Endothelial cell (in vitro differentiated cells): Measurements from ENCODE around the gene TAF10. TPM values are rescaled to one million over a fixed set of nuclear protein-coding genes. Genes with fewer than 3 reads are reported as not detected.

ENCODE experiments used
- DNase-seq: peaks from one replicate; pipeline ENCODE4 v3.0.0; 2021; ENCODE audit warnings: low spot score
- H3K27ac Mint-ChIP-seq: one replicate; pipeline ENCODE4 v1.8.0; 2021; ENCODE audit warnings: mixed read lengths, inconsistent platforms; ENCODE audit not compliant: unreplicated experiment
- H3K27me3 Mint-ChIP-seq: one replicate; pipeline ENCODE4 v1.8.0; 2021; ENCODE audit warnings: mild to moderate bottlenecking, moderate library complexity, mixed read lengths, inconsistent platforms; ENCODE audit not compliant: unreplicated experiment
- H3K36me3 Mint-ChIP-seq: one replicate; pipeline ENCODE4 v1.8.0; 2021; ENCODE audit warnings: mild to moderate bottlenecking, low read depth, mixed read lengths, inconsistent platforms; ENCODE audit not compliant: unreplicated experiment
- H3K4me1 Mint-ChIP-seq: one replicate; pipeline ENCODE4 v1.8.0; 2021; ENCODE audit warnings: mild to moderate bottlenecking, mixed read lengths, inconsistent platforms; ENCODE audit not compliant: unreplicated experiment
- H3K4me3 Mint-ChIP-seq: one replicate; pipeline ENCODE4 v1.8.0; 2021; ENCODE audit warnings: mild to moderate bottlenecking, mixed read lengths, inconsistent platforms; ENCODE audit not compliant: unreplicated experiment
- H3K9me3 Mint-ChIP-seq: one replicate; pipeline ENCODE4 v1.8.0; 2021; ENCODE audit warnings: mixed read lengths, inconsistent platforms; ENCODE audit not compliant: unreplicated experiment
- total RNA-seq: library from RNA; stranded (reverse); fragmentation: NEBNext Ultra II Directional; extraction: Animal tissue kit (Norgen Biotek cat#: 25700); gene quantifications from one replicate; pipeline ENCODE4 v1.2.1, GENCODE V29; 2021; ENCODE audit not compliant: unreplicated experiment
- TF ChIP-seq, protein P1 (sequence below): fragments of 200-600 bp; sonication (generic); IDR thresholded peaks from one replicate; pipeline ENCODE4 v1.5.0; 2021; ENCODE audit warnings: antibody characterized with exemption; ENCODE audit not compliant: unreplicated experiment

TAF10 gene
- total RNA-seq, 1 donor from 2014 or later = 62.2 TPM

GRCh38 chr11:6570691-6571427 lies 41.2 kb downstream of the TAF10 start:
- Mint-ChIP-seq H3K4me3 (no peak overlapping the region), H3K4me1 (peaks cover 5% of the 10 kb centered on the region), H3K27ac (no peak overlapping the region), H3K9me3 (no peaks in the 10 kb centered on the region), H3K27me3 (peaks cover 9% of the 10 kb centered on the region), H3K36me3 (peaks cover 9% of the 10 kb centered on the region)
- DNase-seq = no peak
- TF ChIP-seq, protein P1, sequence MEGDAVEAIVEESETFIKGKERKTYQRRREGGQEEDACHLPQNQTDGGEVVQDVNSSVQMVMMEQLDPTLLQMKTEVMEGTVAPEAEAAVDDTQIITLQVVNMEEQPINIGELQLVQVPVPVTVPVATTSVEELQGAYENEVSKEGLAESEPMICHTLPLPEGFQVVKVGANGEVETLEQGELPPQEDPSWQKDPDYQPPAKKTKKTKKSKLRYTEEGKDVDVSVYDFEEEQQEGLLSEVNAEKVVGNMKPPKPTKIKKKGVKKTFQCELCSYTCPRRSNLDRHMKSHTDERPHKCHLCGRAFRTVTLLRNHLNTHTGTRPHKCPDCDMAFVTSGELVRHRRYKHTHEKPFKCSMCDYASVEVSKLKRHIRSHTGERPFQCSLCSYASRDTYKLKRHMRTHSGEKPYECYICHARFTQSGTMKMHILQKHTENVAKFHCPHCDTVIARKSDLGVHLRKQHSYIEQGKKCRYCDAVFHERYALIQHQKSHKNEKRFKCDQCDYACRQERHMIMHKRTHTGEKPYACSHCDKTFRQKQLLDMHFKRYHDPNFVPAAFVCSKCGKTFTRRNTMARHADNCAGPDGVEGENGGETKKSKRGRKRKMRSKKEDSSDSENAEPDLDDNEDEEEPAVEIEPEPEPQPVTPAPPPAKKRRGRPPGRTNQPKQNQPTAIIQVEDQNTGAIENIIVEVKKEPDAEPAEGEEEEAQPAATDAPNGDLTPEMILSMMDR = no peak

DNA sequence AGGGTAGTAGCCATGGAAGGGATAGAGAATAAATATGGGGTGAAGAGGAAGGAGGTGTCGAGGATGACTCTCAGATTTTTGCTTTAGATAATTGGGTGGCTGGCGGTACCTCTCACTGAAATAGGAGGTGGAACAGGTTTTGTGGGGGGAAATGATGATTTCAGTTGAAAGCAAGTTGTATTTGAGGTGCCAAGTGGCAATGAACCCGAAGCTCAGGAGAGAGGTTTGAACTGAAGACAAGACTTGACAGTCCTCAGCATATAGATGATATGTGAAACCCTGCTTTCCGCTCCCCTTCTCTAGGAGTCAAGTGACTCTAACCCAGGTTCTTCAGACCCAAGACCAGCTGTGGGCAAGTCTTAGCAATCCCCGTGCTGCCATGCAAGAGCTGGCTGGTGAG lies 42.3 kb downstream of the TAF10 start:
- no peaks in the 10 kb centered on the region for H3K9me3 Mint-ChIP-seq
- H3K27ac Mint-ChIP-seq = no peak overlapping the region
- DNase-seq = no peak
- peaks cover 11% of the 10 kb centered on the region for H3K27me3 Mint-ChIP-seq
- H3K4me3 Mint-ChIP-seq = no peak overlapping the region
- no peaks in the 10 kb centered on the region for H3K4me1 Mint-ChIP-seq
- peaks cover 13% of the 10 kb centered on the region for H3K36me3 Mint-ChIP-seq
- TF ChIP-seq, protein P1 = no peak

DNA sequence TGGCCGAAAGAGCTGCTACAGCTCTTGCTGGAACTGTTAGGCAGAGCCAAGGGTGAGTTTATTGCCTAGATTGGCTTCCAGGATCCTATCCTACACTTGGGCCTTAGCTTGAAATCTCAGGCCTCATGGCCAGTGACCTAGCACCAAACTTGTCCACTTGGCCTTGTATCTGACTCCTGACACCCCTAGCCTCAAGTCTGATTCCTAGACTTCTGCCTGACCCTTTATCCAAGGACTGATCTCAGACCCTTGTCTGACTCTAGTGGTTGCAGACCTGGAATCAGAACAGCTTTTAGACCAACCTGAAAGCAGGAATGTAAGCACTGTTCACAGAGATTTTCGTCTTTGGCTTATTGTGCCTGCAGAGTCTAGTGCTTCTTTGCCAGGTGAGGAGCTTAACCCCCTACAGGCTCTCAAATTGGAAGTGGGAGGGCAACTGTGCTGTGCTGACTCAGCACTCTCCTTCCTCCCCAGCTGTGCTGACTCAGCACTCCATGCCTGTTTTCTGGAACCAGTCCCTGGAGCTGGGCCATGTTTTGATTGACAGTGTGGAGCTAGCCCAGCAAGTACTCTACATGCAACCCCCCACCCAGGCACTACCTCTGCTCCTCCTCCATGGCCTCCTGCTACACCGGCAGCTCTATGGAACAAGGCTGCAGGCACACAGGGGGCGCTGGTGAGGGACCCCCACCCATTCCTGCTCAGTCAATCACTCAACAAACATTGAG lies 43.7 kb downstream of the TAF10 start:
- Mint-ChIP-seq H3K27ac (no peak overlapping the region), H3K36me3 (peaks cover 13% of the 10 kb centered on the region), H3K27me3 (peaks cover 11% of the 10 kb centered on the region), H3K9me3 (no peaks in the 10 kb centered on the region), H3K4me1 (no peaks in the 10 kb centered on the region), H3K4me3 (no peak overlapping the region)
- DNase-seq = no peak
- TF ChIP-seq, protein P1 = no peak

DNA sequence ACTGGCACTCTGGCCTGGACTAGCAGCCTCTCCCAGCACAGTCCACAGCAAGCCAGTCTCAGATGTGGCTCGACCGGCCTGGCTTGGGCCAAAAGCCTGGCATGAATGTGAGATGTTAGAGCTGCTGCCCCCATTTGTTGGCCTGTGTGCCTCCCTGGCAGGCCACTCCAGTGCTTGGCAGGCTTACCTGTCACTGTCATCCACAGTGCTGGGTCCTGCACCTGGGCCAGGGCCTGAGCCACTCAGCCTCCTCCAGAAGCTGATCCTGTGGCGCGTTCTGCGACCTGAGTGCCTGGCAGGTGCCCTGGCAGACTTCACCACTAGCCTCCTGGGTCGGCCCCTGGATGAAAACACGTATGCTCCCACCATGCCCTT lies 44.7 kb downstream of the TAF10 start:
- Mint-ChIP-seq H3K27me3 (peaks cover 9% of the 10 kb centered on the region), H3K4me3 (no peak overlapping the region), H3K27ac (no peak overlapping the region), H3K9me3 (no peaks in the 10 kb centered on the region), H3K4me1 (no peaks in the 10 kb centered on the region), H3K36me3 (peaks cover 15% of the 10 kb centered on the region)
- TF ChIP-seq, protein P1 = no peak
- no peak for DNase-seq
